Measurements from ENCODE around the gene SUN2. TPM values are rescaled to one million over a fixed set of nuclear protein-coding genes. Genes with fewer than 3 reads are reported as not detected.

Gene SUN2
- total and polyA plus RNA-seq, 9 of the 15 experiments (the other 6 are each of a cell fraction or from before 2014, with no cell fraction given), result 0.11 to 42.6 (median 16.7) TPM

- no TSS peak for BruUV-seq (replicated peaks)
- no peak for TF ChIP-seq EHMT2 (IDR thresholded peaks at IDR 0.05)
- TF ChIP-seq SMAD1 (IDR thresholded peaks at IDR 0.05; ENCODE audit: low read depth, low read length, partially characterized antibody), result no peak
- no peak for TF ChIP-seq ESRRA (IDR thresholded peaks at IDR 0.05; ENCODE audit: borderline replicate concordance, low read depth)
- no peak for TF ChIP-seq ZNF639 (CRISPR knock-in tag; conservative IDR thresholded peaks at IDR 0.05 in 1 of 2, IDR thresholded peaks at IDR 0.05 in 1 of 2)
- TF ChIP-seq ELK1 (CRISPR knock-in tag; IDR thresholded peaks at IDR 0.05), result no peak
- TF ChIP-seq ZNF395 (CRISPR knock-in tag; IDR thresholded peaks at IDR 0.05), result no peak
- no peak for TF ChIP-seq ELF1 (tag; IDR thresholded peaks at IDR 0.05)
- no peak for TF ChIP-seq TFAP4 (CRISPR knock-in tag; IDR thresholded peaks at IDR 0.05; ENCODE audit: borderline replicate concordance)
- no peak for TF ChIP-seq SRSF9 (IDR thresholded peaks at IDR 0.05; ENCODE audit: borderline replicate concordance, low read depth, low read length)
- no peak for TF ChIP-seq ZBTB26 (CRISPR knock-in tag; IDR thresholded peaks at IDR 0.05)
- no peak for TF ChIP-seq CHCHD3 (CRISPR knock-in tag; IDR thresholded peaks at IDR 0.05)
- no peak for TF ChIP-seq HLTF (IDR thresholded peaks at IDR 0.05)
- no peak for TF ChIP-seq TBP (optimal IDR thresholded peaks at IDR 0.05; ENCODE audit: low read depth, low read length)
- no peak for TF ChIP-seq KDM2B (CRISPR knock-in tag; IDR thresholded peaks at IDR 0.05)
- TF ChIP-seq NEUROD1 (IDR thresholded peaks at IDR 0.05; ENCODE audit: borderline replicate concordance, low read depth, low read length, partially characterized antibody), result no peak
- no peak for TF ChIP-seq BRCA1 (IDR thresholded peaks at IDR 0.05)
- TF ChIP-seq BRCA1 (CRISPR knock-in tag; IDR thresholded peaks at IDR 0.05), result no peak
- ChIA-PET CTCF (ENCODE audit: low intra/inter-chr PET ratio) (no interaction called here), POLR2A (interaction anchor here (1.5 kb wide), 1 partner anchor 10 kb away, joined by 8 read pairs; no protein-coding TSS in a partner anchor)
- Histone ChIP-seq H3K9ac (ENCODE audit: insufficient read depth in 1 of 2, low read depth in 2 of 2, low read length in 2 of 2) (no peak overlapping the region), H4K20me1 (replicated peaks; ENCODE audit: control insufficient read depth, insufficient read depth, low read length) (peaks cover 43% of the 10 kb centered on the region), H3K4me3 (no peak overlapping the region), H3K27ac (ENCODE audit: extremely low read depth, low read depth, low read length) (no peak overlapping the region), H3K36me3 (ENCODE audit: control insufficient read depth, insufficient read depth, low read length) (peaks cover 65% of the 10 kb centered on the region; the same call in 2 of the 3 replicates), H3K9me1 (ENCODE audit: control insufficient read depth, insufficient read depth, low read length) (peaks cover 3% of the 10 kb centered on the region), H2AFZ (ENCODE audit: low read depth, low read length) (no peak overlapping the region), H3K9me3 (replicated peaks; ENCODE audit: control insufficient read depth, insufficient read depth, low read depth, low read length) (no peaks in the 10 kb centered on the region), H3K27me3 (ENCODE audit: control insufficient read depth in 2 of 2, insufficient read depth in 2 of 2, low read length in 2 of 2) (no peaks in the 10 kb centered on the region), H3K4me2 (ENCODE audit: insufficient read depth, low read length) (no peak overlapping the region), H3K79me2 (ENCODE audit: control insufficient read depth, insufficient read depth, low read length) (peaks cover 44% of the 10 kb centered on the region), H3K4me1 (replicated peaks in 1 of 2; ENCODE audit: control insufficient read depth in 2 of 2, insufficient read depth in 2 of 2, low read length in 2 of 2) (peaks cover 33 to 42% of the 10 kb centered on the region in 2 experiments; a peak in 4 of 5 replicates)
- ATAC-seq (no peak), DNase-seq (ENCODE audit: extremely low read depth in 1 of 4, low spot score in 3 of 4) (no peak), FAIRE-seq (no peak)
- in situ Hi-C loops (cut with MboI), result no loop called here
- intact Hi-C loops (cut with micrococcal nuclease), result no loop called here
- 85% methylated on average over 5 of the region's 6 CpGs for WGBS (ENCODE audit: insufficient coverage, low coverage, missing lambda C conversion rate)
These were observed 38.6 kb downstream of the SUN2 start for GRCh38 chr22:38717244-38717643.
